Amniotic stem cell (primary cell): ENCODE data around the gene SLC35E2B.
"Not testable (repeated sequence)": the region's sequence is repeated elsewhere in the genome, so short reads cannot be mapped to it uniquely, and the experiment has no call there.

Experiments
- DNase-seq: peaks from one replicate; lab custom pipeline; 2025; lab: John Stamatoyannopoulos, UW

SLC35E2B gene

DNA sequence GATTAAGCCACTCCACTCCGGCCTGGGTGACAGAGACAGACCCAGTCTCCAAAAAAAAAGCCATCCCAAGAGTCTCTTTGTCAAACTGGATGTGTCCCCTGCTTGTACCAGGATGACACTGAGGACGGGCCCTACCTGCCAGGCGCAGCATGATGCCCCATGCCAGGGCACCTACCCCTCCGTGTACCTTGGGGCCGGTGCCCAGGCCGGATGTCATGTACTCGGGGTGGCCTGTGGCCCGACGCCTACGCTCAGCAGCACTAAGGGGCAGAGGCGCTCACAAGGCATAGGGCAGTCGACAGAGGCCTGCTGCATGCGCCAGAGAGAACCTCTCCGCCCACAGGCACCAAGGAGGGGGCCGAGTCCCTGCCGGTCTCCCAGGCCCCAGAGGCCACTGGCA, 53.2 kb downstream of the SLC35E2B start:
- not testable (repeated sequence) for DNase-seq

DNA sequence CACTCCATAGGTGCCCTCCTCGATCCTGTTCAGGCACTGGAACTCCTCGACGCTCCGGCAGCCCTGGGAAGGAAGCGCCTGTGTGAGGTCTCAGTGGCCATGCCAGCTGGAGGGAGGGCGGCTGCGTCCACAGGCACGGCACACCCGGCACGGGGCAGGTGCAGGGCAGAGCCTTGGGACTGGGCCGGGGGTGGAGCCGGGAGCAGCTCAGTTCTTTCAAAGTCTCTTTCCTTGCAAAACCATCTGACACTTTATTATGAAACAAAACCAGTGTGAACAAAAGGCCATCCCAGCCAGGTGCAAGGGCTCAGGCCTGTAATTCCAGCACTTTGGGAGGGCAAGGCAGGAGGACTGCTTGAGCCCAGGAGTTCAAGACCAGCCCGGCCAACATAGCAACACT, 54.1 kb downstream of the SLC35E2B start:
- not testable (repeated sequence) for DNase-seq

DNA sequence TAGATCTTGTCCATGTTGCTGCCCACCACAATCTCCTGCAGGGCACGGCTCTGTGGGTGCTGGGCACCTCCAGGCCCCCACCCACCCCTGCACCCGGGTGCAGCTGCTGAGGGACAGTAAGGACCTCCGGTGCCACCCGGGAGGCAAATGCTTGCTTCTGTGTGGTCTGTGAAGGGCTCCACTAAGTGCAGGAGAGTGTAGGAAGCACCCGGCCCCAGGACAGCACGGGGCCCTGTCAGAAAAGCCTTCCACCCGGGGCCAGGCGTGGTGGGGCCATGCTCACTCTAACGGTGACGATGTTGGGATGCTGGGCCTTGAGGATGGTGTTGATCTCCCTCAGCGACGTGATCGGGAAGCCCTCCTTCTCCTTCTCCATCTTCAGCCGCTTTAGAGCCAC, 55.1 kb downstream of the SLC35E2B start:
- DNase-seq: not testable (repeated sequence)

DNA sequence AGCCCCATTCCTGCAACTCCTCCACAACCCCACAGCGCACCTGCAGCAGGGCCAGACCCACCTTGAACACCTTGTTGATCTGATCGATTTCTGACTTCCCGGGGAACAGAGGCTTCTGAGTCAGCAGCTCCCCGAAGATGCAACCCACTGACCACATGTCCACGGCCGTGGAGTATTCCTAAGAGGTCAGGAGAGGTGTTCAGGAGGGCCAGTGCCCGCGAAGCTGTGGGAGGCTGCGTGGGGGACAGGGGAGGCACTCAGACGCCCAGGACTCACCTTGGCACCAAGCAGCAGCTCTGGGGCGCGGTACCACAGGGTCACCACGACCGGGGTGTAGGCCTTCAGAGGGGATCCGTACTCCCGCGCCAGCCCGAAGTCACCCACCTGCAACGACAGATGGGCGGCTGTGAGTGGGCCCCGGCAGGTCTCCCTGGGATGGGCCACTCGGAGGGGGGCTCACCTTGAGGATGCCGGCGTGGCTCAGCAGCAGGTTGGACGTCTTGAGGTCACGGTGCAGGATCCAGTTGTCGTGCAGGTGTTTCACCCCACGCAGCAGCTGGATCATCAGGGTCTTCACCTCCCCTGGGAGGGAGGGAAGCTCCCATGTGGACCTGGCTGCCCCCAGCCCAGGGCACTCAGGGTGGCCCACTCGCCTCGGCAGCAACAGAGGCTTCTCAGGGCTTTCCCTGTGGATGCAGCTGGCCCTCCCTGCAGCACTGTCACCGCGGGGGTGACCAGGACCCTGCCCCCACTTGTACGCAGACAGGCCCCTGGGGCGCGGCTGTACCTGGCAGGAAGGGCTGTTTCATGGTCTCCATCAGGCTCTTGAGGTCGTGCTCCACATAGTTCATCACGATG, 55.7 kb downstream of the SLC35E2B start:
- not testable (repeated sequence) for DNase-seq

DNA sequence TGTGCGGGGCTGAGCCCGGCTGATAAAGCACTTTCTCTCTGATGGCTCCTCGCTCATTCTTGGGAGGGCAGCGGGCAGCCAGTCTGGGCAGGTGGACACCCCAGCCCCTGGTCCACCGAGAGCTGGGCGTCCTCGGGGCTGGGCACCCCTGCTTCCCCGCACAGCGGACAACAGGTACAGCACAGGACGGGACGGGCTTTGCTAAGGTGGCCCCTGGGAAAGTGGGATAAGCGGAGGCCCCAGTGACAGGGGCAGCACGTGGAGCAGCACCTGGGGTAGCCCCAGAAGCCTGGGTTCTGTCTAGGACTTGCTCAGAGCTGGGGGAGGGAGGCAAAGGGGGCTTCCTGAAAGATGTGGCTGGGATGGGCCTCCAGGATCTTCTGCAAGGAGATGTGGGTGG, 58.0 kb downstream of the SLC35E2B start:
- not testable (repeated sequence) for DNase-seq

DNA sequence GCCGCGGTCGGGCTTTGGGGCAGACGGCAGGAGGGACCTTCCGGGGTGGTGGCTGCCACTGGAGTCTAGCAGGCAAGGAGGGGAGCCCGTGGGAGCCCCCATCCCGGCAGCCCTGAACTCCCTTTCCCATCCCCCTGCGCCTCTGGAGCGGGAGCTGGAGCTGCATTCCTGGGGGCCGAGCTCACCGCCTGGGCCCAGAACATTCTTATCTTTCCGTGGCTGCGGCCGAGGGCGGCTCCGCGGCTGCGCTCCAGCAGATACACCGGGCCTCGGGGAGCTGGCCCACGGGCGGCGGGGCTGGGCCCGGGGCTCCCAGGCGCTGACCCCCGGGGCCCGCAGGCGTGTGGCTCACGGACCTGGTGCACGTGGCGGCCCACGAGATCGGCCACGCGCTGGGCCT, 59.2 kb downstream of the SLC35E2B start:
- not testable (repeated sequence) for DNase-seq

DNA sequence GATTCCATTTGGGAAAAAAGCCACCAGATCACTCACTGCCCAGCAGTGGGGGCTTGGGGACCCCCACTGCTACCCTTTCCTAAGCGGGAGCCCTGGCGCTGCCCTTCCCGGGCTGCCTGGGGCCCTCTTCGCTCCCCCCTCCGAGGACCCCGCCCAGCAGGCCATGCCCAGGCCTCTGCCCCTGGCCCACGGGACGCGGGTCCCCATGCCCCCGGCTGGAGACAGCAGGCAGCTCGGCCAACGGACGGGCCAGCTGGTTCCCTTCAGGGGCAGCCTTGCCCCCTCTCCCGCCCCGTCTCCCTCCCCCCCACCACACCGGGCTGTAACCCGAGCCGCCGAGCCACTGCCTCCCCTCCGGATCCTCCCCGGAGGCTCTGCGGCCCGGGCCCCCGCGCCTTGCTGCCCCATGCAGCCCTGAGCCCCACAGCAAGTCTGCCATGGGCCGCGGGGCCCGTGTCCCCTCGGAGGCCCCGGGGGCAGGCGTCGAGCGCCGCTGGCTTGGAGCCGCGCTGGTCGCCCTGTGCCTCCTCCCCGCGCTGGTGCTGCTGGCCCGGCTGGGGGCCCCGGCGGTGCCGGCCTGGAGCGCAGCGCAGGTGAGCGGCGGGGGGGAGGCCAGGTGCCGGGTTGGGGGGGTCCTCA, 60.7 kb downstream of the SLC35E2B start, which contains the start of gene MMP23B:
TSS of gene MMP23B (plus strand) at position 392 of the 639 bp plus-strand sequence. CDS start at position 438, 46 bp downstream.
- DNase-seq: no peak

DNA sequence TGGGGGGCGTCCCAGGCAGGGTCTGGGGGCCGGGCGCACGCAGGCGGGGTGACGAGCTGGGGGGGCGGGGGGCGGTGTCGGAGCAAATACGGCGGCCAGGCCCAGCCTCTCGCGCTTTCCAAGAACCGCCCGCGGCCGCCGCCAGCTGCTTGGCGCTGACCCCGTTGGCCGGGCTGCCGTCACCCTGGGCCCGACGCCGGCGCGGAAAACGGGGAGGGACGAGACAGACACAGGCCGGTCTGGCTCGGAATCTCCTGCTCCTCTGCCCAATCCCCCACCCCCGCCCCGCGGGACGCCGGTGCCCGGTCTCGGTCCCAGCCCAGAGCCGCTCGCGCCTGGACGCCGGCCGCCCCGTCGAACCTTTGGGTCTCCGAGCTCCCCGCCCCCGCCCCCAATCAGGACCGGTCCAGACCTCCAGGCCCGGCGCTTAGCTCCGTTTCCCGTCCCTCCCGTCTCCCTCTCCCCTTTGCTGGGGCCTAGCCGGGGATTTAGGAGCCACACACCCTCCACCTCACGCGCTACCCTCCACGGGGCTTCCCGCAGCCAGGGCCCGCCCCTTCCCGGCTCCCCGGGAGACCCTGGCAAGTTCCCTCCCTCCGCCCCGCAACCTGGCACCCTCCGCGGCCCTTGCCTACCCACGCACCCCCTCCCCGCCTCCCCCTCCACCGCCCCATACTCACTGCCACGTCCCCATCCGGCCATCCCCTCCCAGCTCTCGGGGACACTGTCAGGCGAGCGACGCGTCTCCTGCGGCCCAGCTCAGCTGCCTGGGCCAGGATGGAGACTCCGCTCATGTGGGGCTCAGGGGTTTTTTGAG, 61.4 kb downstream of the SLC35E2B start:
- DNase-seq: no peak

DNA sequence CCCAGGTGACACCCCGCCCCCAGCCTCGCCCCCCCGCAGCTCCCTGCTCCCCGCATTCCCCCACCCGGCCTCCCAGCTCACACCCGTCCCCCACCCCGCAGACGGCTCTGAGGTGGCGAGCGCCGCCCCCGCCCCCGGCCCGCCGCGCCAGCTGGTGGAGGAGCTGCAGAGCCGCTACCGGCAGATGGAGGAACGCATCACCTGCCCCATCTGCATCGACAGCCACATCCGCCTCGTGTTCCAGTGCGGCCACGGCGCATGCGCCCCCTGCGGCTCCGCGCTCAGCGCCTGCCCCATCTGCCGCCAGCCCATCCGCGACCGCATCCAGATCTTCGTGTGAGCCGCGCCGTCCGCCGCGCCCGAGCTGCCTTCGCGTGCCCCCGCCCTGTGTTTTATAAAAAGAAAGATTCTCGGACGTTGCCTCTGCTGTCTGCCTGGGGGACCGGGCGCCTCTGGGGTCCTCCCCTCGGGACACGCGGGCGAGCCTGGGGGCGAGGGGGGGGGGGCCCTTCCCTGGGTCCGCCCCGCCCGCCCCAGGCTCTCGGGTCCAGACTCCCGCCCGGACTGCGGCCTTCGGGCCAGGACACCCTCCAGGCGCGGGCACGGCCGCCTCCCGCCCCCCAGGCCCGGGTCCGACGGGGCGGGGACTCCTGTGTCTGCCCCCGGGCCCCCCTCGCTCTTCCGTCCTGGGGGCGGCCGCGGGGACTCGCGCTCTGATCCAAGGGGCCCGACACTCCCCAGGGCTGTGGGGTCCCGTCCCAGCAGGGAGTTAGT, 62.2 kb downstream of the SLC35E2B start:
- no peak for DNase-seq

DNA sequence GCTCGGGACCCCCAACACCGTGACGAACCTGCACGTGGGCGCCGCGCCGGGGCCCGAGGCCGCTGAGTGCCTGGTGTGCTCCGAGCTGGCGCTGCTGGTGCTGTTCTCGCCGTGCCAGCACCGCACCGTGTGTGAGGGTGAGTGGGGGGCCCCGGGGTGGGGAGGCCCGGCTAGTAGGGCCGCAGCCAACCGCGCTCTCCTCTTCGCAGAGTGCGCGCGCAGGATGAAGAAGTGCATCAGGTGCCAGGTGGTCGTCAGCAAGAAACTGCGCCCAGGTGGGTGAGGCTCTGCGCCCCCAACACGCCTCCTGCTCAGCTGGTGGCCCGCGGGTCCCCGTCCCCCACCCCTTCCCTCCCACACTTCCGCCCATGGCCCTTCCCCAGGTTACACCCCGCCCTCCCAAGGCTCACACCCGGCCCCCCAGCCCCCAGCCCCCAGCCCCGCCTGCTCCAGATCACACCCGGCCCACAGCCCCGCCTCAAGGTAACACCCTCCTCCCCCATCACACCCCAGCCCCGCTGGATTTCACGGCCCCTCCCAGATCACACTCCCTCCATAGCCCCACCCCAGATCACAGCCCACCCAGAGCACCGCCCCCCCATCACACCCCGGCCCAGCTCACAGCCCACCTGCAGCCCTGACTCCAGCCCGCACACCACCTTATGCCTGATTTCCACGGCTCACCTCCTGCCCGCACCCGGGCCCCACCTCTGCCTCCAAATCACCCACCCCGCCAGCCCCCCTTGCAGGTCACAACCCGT, 63.0 kb downstream of the SLC35E2B start:
- DNase-seq: no peak

DNA sequence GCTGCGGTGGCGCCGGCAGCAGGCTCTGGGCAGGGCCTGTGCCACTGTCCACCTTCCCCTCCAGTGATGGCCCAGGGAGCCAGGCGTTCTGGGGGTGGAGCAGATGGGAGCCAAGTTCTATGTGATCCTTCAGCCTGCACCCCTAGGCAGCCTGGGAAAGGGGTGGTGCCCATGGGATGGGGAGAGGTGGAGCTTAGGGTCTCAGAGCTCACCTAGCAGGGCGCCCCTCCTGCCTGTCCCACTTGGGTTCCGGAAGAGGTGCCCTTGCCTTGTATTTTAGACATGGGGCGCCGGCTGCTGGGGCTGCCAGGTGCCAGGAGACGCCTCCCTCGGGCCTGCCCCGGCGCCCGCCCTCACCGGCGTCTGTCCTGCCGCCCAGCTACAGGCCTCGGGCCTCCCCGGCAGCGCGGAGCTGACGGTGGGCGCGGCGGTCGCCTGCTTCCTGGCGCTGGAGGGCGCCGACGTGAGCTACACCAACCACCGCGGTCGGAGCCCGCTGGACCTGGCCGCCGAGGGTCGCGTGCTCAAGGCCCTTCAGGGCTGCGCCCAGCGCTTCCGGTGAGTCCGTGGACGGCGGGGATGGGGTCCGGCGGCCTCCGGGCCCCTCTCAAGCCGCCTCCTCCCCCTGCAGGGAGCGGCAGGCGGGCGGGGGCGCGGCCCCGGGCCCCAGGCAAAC, 63.7 kb downstream of the SLC35E2B start:
- DNase-seq: no peak

DNA sequence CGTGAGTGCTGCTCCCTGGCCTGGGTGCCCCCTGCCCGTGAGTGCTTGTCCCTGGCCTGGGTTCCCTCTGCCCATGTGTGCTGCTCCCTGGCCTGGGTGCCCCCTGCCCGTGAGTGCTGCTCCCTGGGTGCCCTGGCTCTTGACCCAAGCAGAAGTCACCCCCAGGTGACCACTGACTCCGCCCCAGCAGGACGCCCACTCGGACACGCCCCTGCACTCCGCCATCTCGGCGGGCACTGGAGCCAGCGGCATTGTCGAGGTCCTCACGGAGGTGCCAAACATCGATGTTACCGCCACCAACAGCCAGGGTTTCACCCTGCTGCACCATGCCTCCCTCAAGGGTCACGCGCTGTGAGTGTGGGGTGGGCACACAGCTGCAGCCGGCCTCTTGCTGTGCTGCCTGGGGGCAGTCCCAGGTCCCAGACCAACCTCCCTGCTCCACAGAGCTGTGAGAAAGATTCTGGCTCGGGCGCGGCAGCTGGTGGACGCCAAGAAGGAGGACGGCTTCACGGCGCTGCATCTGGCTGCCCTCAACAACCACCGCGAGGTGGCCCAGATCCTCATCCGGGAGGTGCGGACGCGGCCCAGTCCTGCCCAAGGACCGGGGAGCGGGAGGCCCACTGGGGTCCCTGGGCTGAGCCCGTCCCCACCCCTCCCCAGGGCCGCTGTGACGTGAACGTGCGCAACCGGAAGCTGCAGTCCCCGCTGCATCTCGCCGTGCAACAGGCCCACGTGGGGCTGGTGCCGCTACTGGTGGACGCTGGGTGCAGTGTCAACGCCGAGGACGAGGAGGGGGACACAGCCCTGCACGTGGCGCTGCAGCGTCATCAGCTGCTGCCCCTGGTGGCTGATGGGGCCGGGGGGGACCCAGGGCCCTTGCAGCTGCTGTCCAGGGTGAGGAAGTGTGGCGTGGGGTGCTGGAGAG, 64.5 kb downstream of the SLC35E2B start:
- DNase-seq: no peak

DNA sequence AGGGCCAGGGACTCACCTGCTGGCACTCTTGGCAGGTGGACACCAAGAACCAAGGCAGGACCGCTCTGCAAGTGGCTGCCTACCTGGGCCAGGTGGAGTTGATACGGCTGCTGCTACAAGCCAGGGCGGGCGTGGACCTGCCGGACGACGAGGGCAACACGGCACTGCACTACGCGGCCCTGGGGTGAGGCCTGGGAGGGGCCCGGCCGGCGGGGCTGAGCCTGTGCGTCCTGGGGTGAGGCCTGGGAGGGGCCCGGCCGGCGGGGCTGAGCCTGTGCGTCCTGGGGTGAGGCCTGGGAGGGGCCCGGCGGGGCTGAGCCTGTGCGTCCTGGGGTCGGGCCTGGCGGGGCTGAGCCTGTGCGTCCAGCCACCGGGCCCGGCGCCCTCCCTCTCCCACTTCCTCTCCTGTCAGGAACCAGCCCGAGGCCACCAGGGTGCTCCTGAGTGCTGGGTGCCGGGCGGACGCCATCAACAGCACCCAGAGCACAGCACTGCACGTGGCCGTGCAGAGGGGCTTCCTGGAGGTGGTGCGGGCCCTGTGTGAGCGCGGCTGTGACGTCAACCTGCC, 65.2 kb downstream of the SLC35E2B start:
- no peak for DNase-seq

DNA sequence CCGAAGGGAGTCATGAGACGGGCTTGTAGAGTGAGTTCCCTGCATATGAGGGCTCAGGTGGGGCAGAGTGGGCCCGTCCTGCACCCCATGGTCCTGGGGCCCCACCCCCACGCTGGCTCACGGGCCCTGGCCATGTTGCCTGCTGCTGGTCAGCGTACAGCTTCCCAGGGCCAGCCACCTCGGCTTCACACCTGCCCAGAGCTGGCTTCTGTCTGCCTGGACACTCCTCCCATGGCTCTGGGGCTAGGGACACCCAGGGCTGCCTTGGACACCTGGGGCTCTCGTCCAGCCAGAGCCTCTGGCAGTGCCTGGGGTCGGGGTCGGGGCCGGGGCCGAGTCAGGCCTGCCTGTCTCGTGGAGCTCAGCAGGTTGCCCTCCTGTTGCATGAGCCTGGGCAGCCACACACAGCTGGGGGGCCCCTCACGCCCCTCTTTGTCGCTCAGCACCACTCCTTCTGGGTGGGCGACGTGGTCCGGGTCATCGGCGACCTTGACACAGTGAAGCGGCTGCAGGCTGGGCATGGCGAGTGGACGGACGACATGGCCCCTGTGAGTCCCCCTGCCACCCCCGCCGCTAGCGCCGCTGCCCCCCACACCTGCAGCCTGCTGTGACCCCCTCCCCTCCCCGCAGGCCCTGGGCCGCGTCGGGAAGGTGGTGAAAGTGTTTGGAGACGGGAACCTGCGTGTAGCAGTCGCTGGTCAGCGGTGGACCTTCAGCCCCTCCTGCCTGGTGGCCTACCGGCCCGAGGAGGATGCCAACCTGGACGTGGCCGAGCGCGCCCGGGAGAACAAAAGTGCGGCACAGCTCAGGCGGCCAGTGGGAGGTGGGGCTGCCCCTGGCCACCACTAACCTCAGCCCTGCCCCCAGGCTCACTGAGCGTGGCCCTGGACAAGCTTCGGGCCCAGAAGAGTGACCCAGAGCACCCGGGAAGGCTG, 66.1 kb downstream of the SLC35E2B start:
- no peak for DNase-seq

DNA sequence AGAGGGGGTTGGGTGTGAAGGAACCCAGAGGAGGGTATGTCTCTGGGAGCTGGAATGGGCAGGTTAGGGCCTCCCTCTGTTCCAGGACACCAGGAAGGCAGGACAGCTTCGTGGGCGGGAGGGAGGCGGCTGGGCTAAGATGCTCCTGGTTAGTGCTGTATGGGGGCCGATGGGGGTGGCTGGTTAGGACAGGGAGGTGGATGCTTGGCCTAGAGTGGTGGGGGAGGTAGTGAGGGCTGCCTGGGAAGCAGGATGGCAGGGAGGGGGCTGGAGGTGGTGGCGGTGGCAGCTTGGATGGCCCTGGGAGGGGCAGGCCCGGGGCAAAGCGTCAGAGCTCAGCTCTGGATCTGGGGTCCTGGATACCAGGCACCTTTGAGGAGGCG, 66.8 kb downstream of the SLC35E2B start:
- no peak for DNase-seq

DNA sequence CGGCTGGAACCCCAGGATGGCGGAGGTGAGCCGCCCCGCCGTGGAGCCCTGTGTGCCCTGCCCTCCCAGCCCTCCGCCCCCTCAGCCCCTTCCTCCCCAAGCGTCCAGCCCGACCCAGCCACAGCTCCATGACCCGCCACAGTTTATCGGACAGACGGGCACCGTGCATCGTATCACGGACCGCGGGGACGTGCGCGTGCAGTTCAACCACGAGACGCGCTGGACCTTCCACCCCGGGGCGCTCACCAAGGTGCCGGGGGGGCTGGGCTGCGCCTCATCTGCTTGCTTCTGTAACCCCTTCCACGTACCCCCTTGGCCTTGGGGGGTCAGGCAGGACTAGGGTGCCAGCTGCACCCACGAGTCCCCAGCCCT, 67.2 kb downstream of the SLC35E2B start:
- DNase-seq: no peak

DNA sequence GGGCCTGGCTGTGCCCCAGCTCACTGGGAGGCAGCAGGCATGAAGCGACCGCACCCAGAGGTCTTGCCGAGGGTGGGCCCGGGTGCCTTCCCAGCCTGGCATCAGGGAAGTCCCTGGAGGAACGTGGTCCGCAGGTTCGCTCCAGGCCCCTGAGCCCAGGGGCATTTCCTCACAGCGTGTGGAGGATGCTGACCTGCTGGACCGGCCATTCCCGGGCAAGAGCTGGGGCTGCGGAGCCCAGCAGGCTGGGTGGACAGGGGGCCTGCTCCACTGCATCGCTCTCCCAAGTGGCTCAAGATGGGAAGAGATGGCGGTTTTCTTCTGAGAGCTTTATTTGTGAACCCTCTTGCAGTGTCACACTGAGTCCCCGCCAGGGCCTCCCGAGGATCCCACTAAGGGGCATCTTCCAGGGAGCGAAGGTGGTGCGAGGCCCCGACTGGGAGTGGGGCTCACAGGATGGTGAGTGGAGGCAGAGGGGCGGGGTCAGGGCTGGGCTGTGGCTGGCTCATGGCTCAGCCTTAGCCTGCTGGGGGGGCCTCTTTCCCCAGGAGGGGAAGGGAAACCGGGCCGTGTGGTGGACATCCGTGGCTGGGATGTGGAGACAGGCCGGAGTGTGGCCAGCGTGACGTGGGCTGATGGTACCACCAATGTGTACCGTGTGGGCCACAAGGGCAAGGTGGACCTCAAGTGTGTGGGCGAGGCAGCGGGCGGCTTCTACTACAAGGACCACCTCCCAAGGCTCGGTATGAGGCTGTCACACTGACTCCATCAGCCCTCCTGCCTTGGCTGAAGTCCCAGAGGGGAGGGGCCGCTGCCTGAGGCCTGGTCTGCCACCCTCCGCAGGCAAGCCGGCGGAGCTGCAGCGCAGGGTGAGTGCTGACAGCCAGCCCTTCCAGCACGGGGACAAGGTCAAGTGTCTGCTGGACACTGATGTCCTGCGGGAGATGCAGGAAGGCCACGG, 67.9 kb downstream of the SLC35E2B start:
- no peak for DNase-seq
